HL-60/S4 treated with phorbol 12-myristate 13-acetate at 8.2 ng/mL for 4 days and 3 days (cell line): Measurements from ENCODE around the gene PARP2.
"Not testable (repeated sequence)": the region's sequence is repeated elsewhere in the genome, so short reads cannot be mapped to it uniquely, and the experiment has no call there.

Experiments used
- in situ Hi-C: fragments of 300-500 bp; cut with MboI; formaldehyde crosslinking; loops from 2 replicates; pipeline ENCODE4 v1.15.0; 2022; ENCODE audit warnings: low sequenced_read_pairs

PARP2 gene

GRCh38 chr14:20345366-20345765, 1.9 kb downstream of the PARP2 start:
- in situ Hi-C loops = no loop called here

GRCh38 chr14:20346713-20347112, 3.3 kb downstream of the PARP2 start:
- in situ Hi-C loops = no loop called here

GRCh38 chr14:20347747-20348146, 4.3 kb downstream of the PARP2 start:
- in situ Hi-C loops = no loop called here

GRCh38 chr14:20350282-20350681, 6.8 kb downstream of the PARP2 start:
- in situ Hi-C loops = no loop called here

GRCh38 chr14:20350860-20351259, 7.4 kb downstream of the PARP2 start:
- in situ Hi-C loops = no loop called here

GRCh38 chr14:20356422-20356821, 13.0 kb downstream of the PARP2 start:
- in situ Hi-C loops = no loop called here

GRCh38 chr14:20358474-20358873, 15.0 kb downstream of the PARP2 start:
- in situ Hi-C loops = not testable (repeated sequence)

GRCh38 chr14:20365928-20366327, 22.5 kb downstream of the PARP2 start:
- in situ Hi-C loops = no loop called here

- in situ Hi-C loops = no loop called here
Observed at GRCh38 chr14:20372796-20373195, 29.4 kb downstream of the PARP2 start.

GRCh38 chr14:20375471-20375870, 32.0 kb downstream of the PARP2 start:
- in situ Hi-C loops = loop anchor here (25.0 kb wide), 1 partner anchor 1037 kb away; no protein-coding TSS in a partner anchor

GRCh38 chr14:20376071-20376588, 32.7 kb downstream of the PARP2 start:
- in situ Hi-C loops = loop anchor here (25.0 kb wide), 1 partner anchor 1036 kb away; no protein-coding TSS in a partner anchor

GRCh38 chr14:20377171-20377570, 33.7 kb downstream of the PARP2 start:
- in situ Hi-C loops = loop anchor here (25.0 kb wide), 1 partner anchor 1035 kb away; no protein-coding TSS in a partner anchor

- in situ Hi-C loops = loop anchor here (25.0 kb wide), 1 partner anchor 1033 kb away; no protein-coding TSS in a partner anchor
Observed at GRCh38 chr14:20379743-20380142, 36.3 kb downstream of the PARP2 start.

GRCh38 chr14:20380681-20381080, 37.2 kb downstream of the PARP2 start:
- in situ Hi-C loops = loop anchor here (25.0 kb wide), 1 partner anchor 1032 kb away; no protein-coding TSS in a partner anchor

GRCh38 chr14:20381341-20381740, 37.9 kb downstream of the PARP2 start:
- in situ Hi-C loops = loop anchor here (25.0 kb wide), 1 partner anchor 1031 kb away; no protein-coding TSS in a partner anchor

- in situ Hi-C loops = loop anchor here (25.0 kb wide), 1 partner anchor 1030 kb away; no protein-coding TSS in a partner anchor
Observed at GRCh38 chr14:20382526-20382925, 39.1 kb downstream of the PARP2 start.

- in situ Hi-C loops = loop anchor here (25.0 kb wide), 1 partner anchor 1029 kb away; no protein-coding TSS in a partner anchor
Observed at GRCh38 chr14:20383032-20383431, 39.6 kb downstream of the PARP2 start.

- in situ Hi-C loops = loop anchor here (25.0 kb wide), 1 partner anchor 1029 kb away; no protein-coding TSS in a partner anchor
Observed at GRCh38 chr14:20383636-20384035, 40.2 kb downstream of the PARP2 start.

GRCh38 chr14:20384321-20384720, 40.9 kb downstream of the PARP2 start:
- in situ Hi-C loops = loop anchor here (25.0 kb wide), 1 partner anchor 1028 kb away; no protein-coding TSS in a partner anchor

- in situ Hi-C loops = loop anchor here (25.0 kb wide), 1 partner anchor 1027 kb away; no protein-coding TSS in a partner anchor
Observed at GRCh38 chr14:20384886-20385285, 41.5 kb downstream of the PARP2 start.

GRCh38 chr14:20386276-20386855, 42.9 kb downstream of the PARP2 start:
- in situ Hi-C loops = loop anchor here (25.0 kb wide), 1 partner anchor 1026 kb away; no protein-coding TSS in a partner anchor

GRCh38 chr14:20387576-20387975, 44.1 kb downstream of the PARP2 start:
- in situ Hi-C loops = loop anchor here (25.0 kb wide), 1 partner anchor 1025 kb away; no protein-coding TSS in a partner anchor
